ENCODE data around the gene ZNF786. TPM values are rescaled to one million over a fixed set of nuclear protein-coding genes. Genes with fewer than 3 reads are reported as not detected.

Gene ZNF786
- total and polyA plus RNA-seq, 9 of the 15 experiments (the other 6 are each of a cell fraction or from before 2014, with no cell fraction given) = 0.31 to 5.4 (median 3.0) TPM

DNA sequence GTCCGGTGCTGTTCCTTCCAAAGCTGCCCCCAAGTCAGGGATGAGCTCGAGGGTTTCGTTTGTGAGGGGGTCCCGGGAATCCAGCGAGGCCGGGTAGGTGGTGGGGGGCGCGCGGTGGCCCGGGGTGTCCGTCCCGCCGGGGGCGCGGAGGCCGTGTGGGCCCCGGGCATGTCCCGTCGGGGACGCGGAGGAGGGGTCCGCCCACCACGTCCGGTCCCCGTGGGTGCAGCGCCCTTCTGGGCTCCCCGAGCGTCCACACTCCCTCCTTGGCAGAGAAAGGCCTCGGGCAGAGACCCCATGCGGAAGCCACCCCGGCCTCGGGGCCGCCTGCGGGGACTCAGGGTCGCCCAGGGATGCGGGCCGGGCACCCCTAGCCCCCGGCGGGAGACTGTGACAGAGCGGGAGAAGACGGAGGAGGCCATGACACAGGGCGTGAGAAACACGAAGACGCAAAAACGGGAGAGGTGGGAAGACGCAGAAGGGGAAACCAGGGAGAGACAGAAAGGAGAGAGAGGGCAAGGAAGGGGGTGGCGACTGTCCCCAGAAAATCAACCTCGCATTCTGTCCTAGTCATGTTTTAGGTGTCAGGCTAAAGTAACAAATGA lies 36.2 kb upstream of the ZNF786 start (continued):
- TF ChIP-seq, protein P1, sequence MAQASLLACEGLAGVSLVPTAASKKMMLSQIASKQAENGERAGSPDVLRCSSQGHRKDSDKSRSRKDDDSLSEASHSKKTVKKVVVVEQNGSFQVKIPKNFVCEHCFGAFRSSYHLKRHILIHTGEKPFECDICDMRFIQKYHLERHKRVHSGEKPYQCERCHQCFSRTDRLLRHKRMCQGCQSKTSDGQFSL (CRISPR knock-in tag; IDR thresholded peaks at IDR 0.05) = 0 out of 2 replicates have a peak, but pooled peaks have one; percentile 16
- TF ChIP-seq, protein P1 (tag; IDR thresholded peaks at IDR 0.05) = no peak
- TF ChIP-seq, protein P2, sequence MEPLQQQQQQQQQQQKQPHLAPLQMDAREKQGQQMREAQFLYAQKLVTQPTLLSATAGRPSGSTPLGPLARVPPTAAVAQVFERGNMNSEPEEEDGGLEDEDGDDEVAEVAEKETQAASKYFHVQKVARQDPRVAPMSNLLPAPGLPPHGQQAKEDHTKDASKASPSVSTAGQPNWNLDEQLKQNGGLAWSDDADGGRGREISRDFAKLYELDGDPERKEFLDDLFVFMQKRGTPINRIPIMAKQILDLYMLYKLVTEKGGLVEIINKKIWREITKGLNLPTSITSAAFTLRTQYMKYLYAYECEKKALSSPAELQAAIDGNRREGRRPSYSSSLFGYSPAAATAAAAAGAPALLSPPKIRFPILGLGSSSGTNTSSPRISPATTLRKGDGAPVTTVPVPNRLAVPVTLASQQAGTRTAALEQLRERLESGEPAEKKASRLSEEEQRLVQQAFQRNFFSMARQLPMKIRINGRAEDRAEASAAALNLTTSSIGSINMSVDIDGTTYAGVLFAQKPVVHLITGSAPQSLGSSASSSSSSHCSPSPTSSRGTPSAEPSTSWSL (CRISPR knock-in tag; IDR thresholded peaks at IDR 0.05; ENCODE audit: borderline replicate concordance) = no peak
- no peak for TF ChIP-seq BRF1 (IDR thresholded peaks at IDR 0.05; ENCODE audit: borderline replicate concordance, extremely low read depth, insufficient read length)
- peak; percentile 76 for TF ChIP-seq L3MBTL2 (IDR thresholded peaks at IDR 0.05)
- no peak; the same call in 1 of the 2 replicates for TF ChIP-seq ZNF830 (CRISPR knock-in tag; IDR thresholded peaks at IDR 0.05)
- no peak for TF ChIP-seq ZNF444 (CRISPR knock-in tag; IDR thresholded peaks at IDR 0.05)
- TF ChIP-seq ZNF436 (CRISPR knock-in tag; IDR thresholded peaks at IDR 0.05) = no peak
- no peak for TF ChIP-seq RBM14 (IDR thresholded peaks at IDR 0.05; ENCODE audit: borderline replicate concordance, insufficient read depth, low read depth, low read length)
- TF ChIP-seq, protein P3, sequence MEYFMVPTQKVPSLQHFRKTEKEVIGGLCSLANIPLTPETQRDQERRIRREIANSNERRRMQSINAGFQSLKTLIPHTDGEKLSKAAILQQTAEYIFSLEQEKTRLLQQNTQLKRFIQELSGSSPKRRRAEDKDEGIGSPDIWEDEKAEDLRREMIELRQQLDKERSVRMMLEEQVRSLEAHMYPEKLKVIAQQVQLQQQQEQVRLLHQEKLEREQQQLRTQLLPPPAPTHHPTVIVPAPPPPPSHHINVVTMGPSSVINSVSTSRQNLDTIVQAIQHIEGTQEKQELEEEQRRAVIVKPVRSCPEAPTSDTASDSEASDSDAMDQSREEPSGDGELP (CRISPR knock-in tag; IDR thresholded peaks at IDR 0.05; ENCODE audit: borderline replicate concordance) = no peak; the same call in 1 of the 2 replicates
- no peak for TF ChIP-seq ZC3H11A (IDR thresholded peaks at IDR 0.05; ENCODE audit: low read depth, low read length)
- no peak for TF ChIP-seq HNRNPLL (IDR thresholded peaks at IDR 0.05; ENCODE audit: low read depth, low read length, poor library complexity, severe bottlenecking)
- TF ChIP-seq, protein P4, sequence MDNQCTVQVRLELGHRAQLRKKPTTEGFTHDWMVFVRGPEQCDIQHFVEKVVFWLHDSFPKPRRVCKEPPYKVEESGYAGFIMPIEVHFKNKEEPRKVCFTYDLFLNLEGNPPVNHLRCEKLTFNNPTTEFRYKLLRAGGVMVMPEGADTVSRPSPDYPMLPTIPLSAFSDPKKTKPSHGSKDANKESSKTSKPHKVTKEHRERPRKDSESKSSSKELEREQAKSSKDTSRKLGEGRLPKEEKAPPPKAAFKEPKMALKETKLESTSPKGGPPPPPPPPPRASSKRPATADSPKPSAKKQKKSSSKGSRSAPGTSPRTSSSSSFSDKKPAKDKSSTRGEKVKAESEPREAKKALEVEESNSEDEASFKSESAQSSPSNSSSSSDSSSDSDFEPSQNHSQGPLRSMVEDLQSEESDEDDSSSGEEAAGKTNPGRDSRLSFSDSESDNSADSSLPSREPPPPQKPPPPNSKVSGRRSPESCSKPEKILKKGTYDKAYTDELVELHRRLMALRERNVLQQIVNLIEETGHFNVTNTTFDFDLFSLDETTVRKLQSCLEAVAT (IDR thresholded peaks at IDR 0.05) = peak; percentile 33 to 80; a peak in 3 of 4 replicates
- no peak for TF ChIP-seq YBX1 (IDR thresholded peaks at IDR 0.05)
- TF ChIP-seq JUND (IDR thresholded peaks at IDR 0.05; ENCODE audit: borderline replicate concordance, low read depth, low read length) = no peak
- TF ChIP-seq JUND (tag; IDR thresholded peaks at IDR 0.05; ENCODE audit: borderline replicate concordance, low read depth, low read length) = no peak
- no peak for TF ChIP-seq CBFA2T2 (conservative IDR thresholded peaks at IDR 0.05)
- TF ChIP-seq ZBED1 (IDR thresholded peaks at IDR 0.05) = no peak
- TF ChIP-seq DNMT1 (IDR thresholded peaks at IDR 0.05) = no peak
- no peak for TF ChIP-seq C11orf30 (IDR thresholded peaks at IDR 0.05; ENCODE audit: low read depth)
- no peak for TF ChIP-seq ZNF583 (CRISPR knock-in tag; IDR thresholded peaks at IDR 0.05)
- peak; percentile 73 for TF ChIP-seq RBM39 (optimal IDR thresholded peaks at IDR 0.05; ENCODE audit: low read depth, low read length)
- TF ChIP-seq OTX1 (CRISPR knock-in tag; IDR thresholded peaks at IDR 0.05) = no peak
- TF ChIP-seq, protein P5, sequence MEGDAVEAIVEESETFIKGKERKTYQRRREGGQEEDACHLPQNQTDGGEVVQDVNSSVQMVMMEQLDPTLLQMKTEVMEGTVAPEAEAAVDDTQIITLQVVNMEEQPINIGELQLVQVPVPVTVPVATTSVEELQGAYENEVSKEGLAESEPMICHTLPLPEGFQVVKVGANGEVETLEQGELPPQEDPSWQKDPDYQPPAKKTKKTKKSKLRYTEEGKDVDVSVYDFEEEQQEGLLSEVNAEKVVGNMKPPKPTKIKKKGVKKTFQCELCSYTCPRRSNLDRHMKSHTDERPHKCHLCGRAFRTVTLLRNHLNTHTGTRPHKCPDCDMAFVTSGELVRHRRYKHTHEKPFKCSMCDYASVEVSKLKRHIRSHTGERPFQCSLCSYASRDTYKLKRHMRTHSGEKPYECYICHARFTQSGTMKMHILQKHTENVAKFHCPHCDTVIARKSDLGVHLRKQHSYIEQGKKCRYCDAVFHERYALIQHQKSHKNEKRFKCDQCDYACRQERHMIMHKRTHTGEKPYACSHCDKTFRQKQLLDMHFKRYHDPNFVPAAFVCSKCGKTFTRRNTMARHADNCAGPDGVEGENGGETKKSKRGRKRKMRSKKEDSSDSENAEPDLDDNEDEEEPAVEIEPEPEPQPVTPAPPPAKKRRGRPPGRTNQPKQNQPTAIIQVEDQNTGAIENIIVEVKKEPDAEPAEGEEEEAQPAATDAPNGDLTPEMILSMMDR (IDR thresholded peaks at IDR 0.05 in 2 of 3, conservative IDR thresholded peaks at IDR 0.05 in 1 of 3; ENCODE audit: insufficient read depth in 2 of 3, low read depth in 1 of 3, low read length in 3 of 3) = no peak
